Omental fat pad (tissue), 4 donors: ENCODE results near the gene PCMT1. TPM values are rescaled to one million over a fixed set of nuclear protein-coding genes. Genes with fewer than 3 reads are reported as not detected.
"Not testable (repeated sequence)": the region's sequence is repeated elsewhere in the genome, so short reads cannot be mapped to it uniquely, and the experiment has no call there.

Source experiments
- ATAC-seq: fragments of 150-250 bp; one replicate; pipeline ENCODE4 v1.9.1; 2016; ENCODE audit warnings: mild to moderate bottlenecking, moderate library complexity; ENCODE audit not compliant: low FRiP score
- DNase-seq: peaks from one replicate; pipeline ENCODE4 v3.0.0-alpha.2; 2019; ENCODE audit warnings: low spot score
- CTCF ChIP-seq, 3 donors: fragments of 450-650 bp; IDR thresholded peaks; one replicate each; pipeline ENCODE4 v1.5.1; 2016 to 2017; ENCODE audit warnings: antibody characterized with exemption in 3 of 3, mild to moderate bottlenecking in 3 of 3, moderate library complexity in 2 of 3
- total RNA-seq, 4 donors: library from RNA; depleted of rRNA; stranded (reverse); fragments of >200 nt; gene quantifications; one replicate each; pipeline ENCODE4 v1.1.0, GENCODE V29; 2016

Gene PCMT1
- total RNA-seq, 4 donors from 2014 or later, result 89.7 to 108 (median 102) TPM

- ATAC-seq, result peak; percentile 33
- no peak for TF ChIP-seq CTCF (IDR thresholded peaks at IDR 0.05)
- no peak for DNase-seq
These were observed 632 bp downstream of the PCMT1 start for GRCh38 chr6:149750136-149750609.

GRCh38 chr6:149751239-149751638 lies 1.7 kb downstream of the PCMT1 start:
- no peak for ATAC-seq
- no peak for TF ChIP-seq CTCF (IDR thresholded peaks at IDR 0.05)
- no peak for DNase-seq

- ATAC-seq, DNase-seq: not testable (repeated sequence)
These were observed 2.4 kb downstream of the PCMT1 start for GRCh38 chr6:149751920-149752319.

- ATAC-seq (no peak), DNase-seq (no peak)
These were observed 3.2 kb downstream of the PCMT1 start for GRCh38 chr6:149752600-149753373.

GRCh38 chr6:149753374-149753637 lies 3.8 kb downstream of the PCMT1 start:
- not testable (repeated sequence) for DNase-seq, ATAC-seq

More at GRCh38 chr6:149752600-149753373, 3.2 kb downstream of the PCMT1 start:
- TF ChIP-seq CTCF (IDR thresholded peaks at IDR 0.05), result no peak

GRCh38 chr6:149754548-149754947 lies 5.0 kb downstream of the PCMT1 start:
- DNase-seq, result no peak
- TF ChIP-seq CTCF (IDR thresholded peaks at IDR 0.05), result no peak
- ATAC-seq, result no peak

GRCh38 chr6:149755300-149756260 lies 6.0 kb downstream of the PCMT1 start:
- DNase-seq (no peak), ATAC-seq (no peak)
- no peak for TF ChIP-seq CTCF (IDR thresholded peaks at IDR 0.05)

GRCh38 chr6:149756261-149756636 lies 6.7 kb downstream of the PCMT1 start:
- ATAC-seq (no peak), DNase-seq (no peak)
- no peak for TF ChIP-seq CTCF (IDR thresholded peaks at IDR 0.05)
